ENCODE results near the gene EDEM1. TPM values are rescaled to one million over a fixed set of nuclear protein-coding genes. Genes with fewer than 3 reads are reported as not detected.

Gene EDEM1
- total and polyA plus RNA-seq, 2 donors (not counting 1 experiment from before 2014, with no cell fraction given) = 58.3 to 167 TPM

DNA sequence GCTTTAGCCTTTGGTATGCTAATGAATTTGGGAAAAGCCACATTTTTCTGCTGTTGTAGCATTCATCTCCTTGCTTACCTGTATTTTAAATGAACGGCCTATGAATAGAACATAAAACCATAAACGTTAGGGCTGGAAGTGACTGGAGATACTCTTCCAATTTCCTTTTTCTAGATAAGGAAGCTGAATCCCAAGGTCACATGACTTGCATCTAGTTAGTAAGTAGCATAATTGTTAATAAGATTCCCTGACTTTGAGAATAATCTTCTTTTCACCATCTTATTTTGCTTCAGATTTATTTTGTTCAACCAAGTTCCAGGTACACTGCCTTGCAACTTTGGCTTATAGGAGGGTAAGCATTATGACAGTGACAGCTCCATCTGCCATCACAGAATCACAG, 20.7 kb upstream of the EDEM1 start:
- H3K27ac Mint-ChIP-seq = no peak overlapping the region
- ATAC-seq (ENCODE audit: low read depth) (no peak), DNase-seq (no peak)
- Histone ChIP-seq H2AFZ (ENCODE audit: insufficient read depth, low read depth, low read length, poor library complexity, severe bottlenecking) (no peak overlapping the region), H3K9ac (ENCODE audit: low read length) (no peak overlapping the region), H3K9me3 (ENCODE audit: control extremely low read depth in 1 of 3, control insufficient read depth in 2 of 3, insufficient read depth in 1 of 3, low read length in 2 of 3) (no peaks in the 10 kb centered on the region), H4K20me1 (ENCODE audit: control insufficient read depth, insufficient read depth, low read length, poor library complexity, severe bottlenecking) (peaks cover 9% of the 10 kb centered on the region), H3K27me3 (replicated peaks in 1 of 4; ENCODE audit: control extremely low read depth in 1 of 4, control insufficient read depth in 3 of 4, insufficient read depth in 4 of 4, low read length in 3 of 4) (no peaks in the 10 kb centered on the region), H3K4me3 (ENCODE audit: control extremely low read depth in 1 of 5, extremely low read depth in 1 of 5, insufficient read depth in 1 of 5, low read depth in 2 of 5, low read length in 4 of 5) (no peak overlapping the region), H3K4me1 (ENCODE audit: control insufficient read depth in 2 of 2, insufficient read depth in 2 of 2, low read length in 2 of 2) (peaks cover 10 to 16% of the 10 kb centered on the region in 2 donors), H3K36me3 (replicated peaks in 1 of 2; ENCODE audit: control extremely low read depth in 1 of 2, control insufficient read depth in 1 of 2, extremely low read depth in 1 of 2, insufficient read depth in 2 of 2, low read length in 1 of 2) (peaks cover 0 to 13% of the 10 kb centered on the region in 2 experiments), H3K27ac (ENCODE audit: low read length in 2 of 2) (no peak overlapping the region), H3K79me2 (ENCODE audit: control insufficient read depth, insufficient read depth, low read length) (peaks cover 76% of the 10 kb centered on the region), H3K4me2 (replicated peaks; ENCODE audit: low read depth, low read length, poor library complexity, severe bottlenecking) (no peak overlapping the region)
- no peaks in the 10 kb centered on the region for H3K9me3 Mint-ChIP-seq (ENCODE audit: insufficient read depth)
- intact Hi-C loops (cut with micrococcal nuclease) = no loop called here
- ChIA-PET CTCF (interaction anchor here (1.2 kb wide), 1 partner anchor 30 kb away, joined by 3 read pairs; no protein-coding TSS in a partner anchor), POLR2A (no interaction called here)
- no CpG with 5 or more reads among the region's 2 CpGs for WGBS (ENCODE audit: insufficient coverage)
- TF ChIP-seq, protein P1, sequence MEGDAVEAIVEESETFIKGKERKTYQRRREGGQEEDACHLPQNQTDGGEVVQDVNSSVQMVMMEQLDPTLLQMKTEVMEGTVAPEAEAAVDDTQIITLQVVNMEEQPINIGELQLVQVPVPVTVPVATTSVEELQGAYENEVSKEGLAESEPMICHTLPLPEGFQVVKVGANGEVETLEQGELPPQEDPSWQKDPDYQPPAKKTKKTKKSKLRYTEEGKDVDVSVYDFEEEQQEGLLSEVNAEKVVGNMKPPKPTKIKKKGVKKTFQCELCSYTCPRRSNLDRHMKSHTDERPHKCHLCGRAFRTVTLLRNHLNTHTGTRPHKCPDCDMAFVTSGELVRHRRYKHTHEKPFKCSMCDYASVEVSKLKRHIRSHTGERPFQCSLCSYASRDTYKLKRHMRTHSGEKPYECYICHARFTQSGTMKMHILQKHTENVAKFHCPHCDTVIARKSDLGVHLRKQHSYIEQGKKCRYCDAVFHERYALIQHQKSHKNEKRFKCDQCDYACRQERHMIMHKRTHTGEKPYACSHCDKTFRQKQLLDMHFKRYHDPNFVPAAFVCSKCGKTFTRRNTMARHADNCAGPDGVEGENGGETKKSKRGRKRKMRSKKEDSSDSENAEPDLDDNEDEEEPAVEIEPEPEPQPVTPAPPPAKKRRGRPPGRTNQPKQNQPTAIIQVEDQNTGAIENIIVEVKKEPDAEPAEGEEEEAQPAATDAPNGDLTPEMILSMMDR (IDR thresholded peaks at IDR 0.05) = no peak
- no peak for TF ChIP-seq EZH2 (IDR thresholded peaks at IDR 0.05; ENCODE audit: borderline replicate concordance, insufficient read depth, low read depth, low read length, poor library complexity, severe bottlenecking)
- no peaks in the 10 kb centered on the region for H3K27me3 Mint-ChIP-seq
- H3K4me1 Mint-ChIP-seq = peaks cover 55% of the 10 kb centered on the region
- H3K4me3 Mint-ChIP-seq = no peak overlapping the region

DNA sequence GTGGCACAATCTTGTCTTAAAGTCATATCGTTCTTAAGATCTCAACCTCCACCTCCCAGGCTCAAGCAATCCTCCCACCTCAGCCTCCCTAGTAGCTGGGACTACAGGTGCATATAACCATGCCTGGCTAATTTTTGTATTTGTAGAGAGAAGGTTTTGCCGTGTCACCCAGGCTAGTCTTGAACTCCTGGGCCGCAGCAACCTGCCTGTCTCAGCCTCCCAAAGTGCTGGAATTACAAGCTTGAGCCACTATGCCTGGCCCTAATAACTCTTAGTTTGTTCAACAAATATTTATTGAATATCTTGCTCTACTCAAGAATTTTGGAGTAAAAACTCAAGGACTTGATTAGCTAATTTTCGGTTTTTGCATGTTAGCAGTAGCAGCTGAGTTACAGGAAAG, 19.4 kb upstream of the EDEM1 start:
- Histone ChIP-seq H3K36me3 (replicated peaks in 1 of 2; ENCODE audit: control extremely low read depth in 1 of 2, control insufficient read depth in 1 of 2, extremely low read depth in 1 of 2, insufficient read depth in 2 of 2, low read length in 1 of 2) (peaks cover 1 to 26% of the 10 kb centered on the region in 2 experiments), H3K79me2 (ENCODE audit: control insufficient read depth, insufficient read depth, low read length) (peaks cover 63% of the 10 kb centered on the region), H3K9me3 (ENCODE audit: control extremely low read depth in 1 of 3, control insufficient read depth in 2 of 3, insufficient read depth in 1 of 3, low read length in 2 of 3) (no peaks in the 10 kb centered on the region), H3K4me2 (replicated peaks; ENCODE audit: low read depth, low read length, poor library complexity, severe bottlenecking) (no peak overlapping the region), H3K27ac (ENCODE audit: low read length in 2 of 2) (no peak overlapping the region), H3K4me3 (ENCODE audit: control extremely low read depth in 1 of 5, extremely low read depth in 1 of 5, insufficient read depth in 1 of 5, low read depth in 2 of 5, low read length in 4 of 5) (no peak overlapping the region), H3K9ac (ENCODE audit: low read length) (no peak overlapping the region), H2AFZ (ENCODE audit: insufficient read depth, low read depth, low read length, poor library complexity, severe bottlenecking) (no peak overlapping the region), H3K27me3 (replicated peaks in 1 of 4; ENCODE audit: control extremely low read depth in 1 of 4, control insufficient read depth in 3 of 4, insufficient read depth in 4 of 4, low read length in 3 of 4) (no peaks in the 10 kb centered on the region), H3K4me1 (ENCODE audit: control insufficient read depth in 2 of 2, insufficient read depth in 2 of 2, low read length in 2 of 2) (peaks cover 5 to 9% of the 10 kb centered on the region in 2 donors), H4K20me1 (ENCODE audit: control insufficient read depth, insufficient read depth, low read length, poor library complexity, severe bottlenecking) (peaks cover 9% of the 10 kb centered on the region)
- ChIA-PET CTCF (interaction anchor here (0.9 to 1.8 kb wide), 4 partner anchors 9 to 32 kb away, joined by 3 to 4 read pairs (median 4); no protein-coding TSS in a partner anchor), POLR2A (no interaction called here)
- intact Hi-C loops (cut with micrococcal nuclease) = no loop called here
- 100% methylated on average over 1 of the region's 4 CpGs for WGBS (ENCODE audit: insufficient coverage)
- no peak overlapping the region for H3K4me3 Mint-ChIP-seq
- DNase-seq (no peak), ATAC-seq (ENCODE audit: low read depth) (no peak)
- no peaks in the 10 kb centered on the region for H3K27me3 Mint-ChIP-seq
- no peaks in the 10 kb centered on the region for H3K9me3 Mint-ChIP-seq (ENCODE audit: insufficient read depth)
- peaks cover 45% of the 10 kb centered on the region for H3K4me1 Mint-ChIP-seq
- TF ChIP-seq EZH2 (IDR thresholded peaks at IDR 0.05; ENCODE audit: borderline replicate concordance, insufficient read depth, low read depth, low read length, poor library complexity, severe bottlenecking) = no peak
- TF ChIP-seq, protein P1 (IDR thresholded peaks at IDR 0.05) = no peak
- H3K27ac Mint-ChIP-seq = peak overlapping the region; percentile 20

All from B cell (primary cell).